ENCODE results near the gene CD34. TPM values are rescaled to one million over a fixed set of nuclear protein-coding genes. Genes with fewer than 3 reads are reported as not detected.

CD34 gene
- polyA plus RNA-seq, 3 donors = 9.4 to 71.1 (median 70.4) TPM

GRCh38 chr1:207867136-207868109, 43.5 kb downstream of the CD34 start:
- peak overlapping the region; percentile 40 for H3K27ac ChIP-seq (ENCODE audit: low read depth, low read length)
- 40 to 68% (median 43%) methylated on average over 19 of the region's 19 CpGs for WGBS, 3 donors

GRCh38 chr1:207866471-207867135, 44.3 kb downstream of the CD34 start:
- no peak overlapping the region for H3K27ac ChIP-seq (ENCODE audit: low read depth, low read length)
- WGBS, 3 donors = 39 to 67% (median 41%) methylated on average over 9 of the region's 9 CpGs

GRCh38 chr1:207863893-207864535, 46.9 kb downstream of the CD34 start:
- WGBS, 3 donors = 42 to 66% (median 48%) methylated on average over 8 of the region's 8 CpGs
- no peak overlapping the region for H3K27ac ChIP-seq (ENCODE audit: low read depth, low read length)

GRCh38 chr1:207862241-207862787, 48.6 kb downstream of the CD34 start:
- no peak overlapping the region for H3K27ac ChIP-seq (ENCODE audit: low read depth, low read length)
- 64 to 84% (median 65%) methylated on average over 2 of the region's 2 CpGs for WGBS, 3 donors

GRCh38 chr1:207861442-207862177, 49.3 kb downstream of the CD34 start:
- H3K27ac ChIP-seq (ENCODE audit: low read depth, low read length) = no peak overlapping the region
- 51 to 78% (median 58%) methylated on average over 9 of the region's 9 CpGs for WGBS, 3 donors

- H3K27ac ChIP-seq (ENCODE audit: low read depth, low read length) = no peak overlapping the region
Observed at GRCh38 chr1:207860531-207860930, 50.4 kb downstream of the CD34 start.

GRCh38 chr1:207858806-207859205, 52.1 kb downstream of the CD34 start:
- 41 to 65% (median 42%) methylated on average over 4 of the region's 4 CpGs for WGBS, 3 donors
- no peak overlapping the region for H3K27ac ChIP-seq (ENCODE audit: low read depth, low read length)

More at GRCh38 chr1:207860531-207860930, 50.4 kb downstream of the CD34 start:
- 79 to 95% (median 80%) methylated on average over 5 of the region's 5 CpGs for WGBS, 3 donors

GRCh38 chr1:207858281-207858680, 52.6 kb downstream of the CD34 start:
- WGBS, 3 donors = 42 to 85% (median 45%) methylated on average over 1 of the region's 1 CpG
- H3K27ac ChIP-seq (ENCODE audit: low read depth, low read length) = no peak overlapping the region

- 89 to 91% (median 90%) methylated on average over 7 of the region's 7 CpGs for WGBS, 3 donors
- no peak overlapping the region for H3K27ac ChIP-seq (ENCODE audit: low read depth, low read length)
Observed at GRCh38 chr1:207857447-207857846, 53.5 kb downstream of the CD34 start.

- no peak overlapping the region for H3K27ac ChIP-seq (ENCODE audit: low read depth, low read length)
- WGBS, 3 donors = 44 to 86% (median 78%) methylated on average over 1 of the region's 1 CpG
Observed at GRCh38 chr1:207856276-207857023, 54.5 kb downstream of the CD34 start.

- no peak overlapping the region for H3K27ac ChIP-seq (ENCODE audit: low read depth, low read length)
- 87 to 96% (median 91%) methylated on average over 2 of the region's 2 CpGs for WGBS, 3 donors
Observed at GRCh38 chr1:207854001-207854400, 56.9 kb downstream of the CD34 start.

GRCh38 chr1:207853372-207853757, 57.6 kb downstream of the CD34 start:
- 19 to 64% (median 19%) methylated on average over 1 of the region's 1 CpG for WGBS, 3 donors
- no peak overlapping the region for H3K27ac ChIP-seq (ENCODE audit: low read depth, low read length)

- WGBS, 3 donors = 47 to 81% (median 53%) methylated on average over 9 of the region's 9 CpGs
- no peak overlapping the region for H3K27ac ChIP-seq (ENCODE audit: low read depth, low read length)
Observed at GRCh38 chr1:207852576-207853371, 58.2 kb downstream of the CD34 start.

- WGBS, 3 donors = 64 to 87% (median 67%) methylated on average over 4 of the region's 4 CpGs
- H3K27ac ChIP-seq (ENCODE audit: low read depth, low read length) = no peak overlapping the region
Observed at GRCh38 chr1:207851696-207852095, 59.2 kb downstream of the CD34 start.

GRCh38 chr1:207850621-207851407, 60.1 kb downstream of the CD34 start:
- H3K27ac ChIP-seq (ENCODE audit: low read depth, low read length) = no peak overlapping the region
- 60 to 80% (median 70%) methylated on average over 7 of the region's 7 CpGs for WGBS, 3 donors

GRCh38 chr1:207849646-207850045, 61.3 kb downstream of the CD34 start:
- H3K27ac ChIP-seq (ENCODE audit: low read depth, low read length) = no peak overlapping the region
- 58 to 85% (median 70%) methylated on average over 8 of the region's 8 CpGs for WGBS, 3 donors

Measured in adipose tissue (tissue), 3 donors.